ENCODE measurements around the gene CHD5. TPM values are rescaled to one million over a fixed set of nuclear protein-coding genes. Genes with fewer than 3 reads are reported as not detected.

The CHD5 gene
- total RNA-seq, 4 donors from 2014 or later, result 0.30 TPM; not detected in 3

DNA sequence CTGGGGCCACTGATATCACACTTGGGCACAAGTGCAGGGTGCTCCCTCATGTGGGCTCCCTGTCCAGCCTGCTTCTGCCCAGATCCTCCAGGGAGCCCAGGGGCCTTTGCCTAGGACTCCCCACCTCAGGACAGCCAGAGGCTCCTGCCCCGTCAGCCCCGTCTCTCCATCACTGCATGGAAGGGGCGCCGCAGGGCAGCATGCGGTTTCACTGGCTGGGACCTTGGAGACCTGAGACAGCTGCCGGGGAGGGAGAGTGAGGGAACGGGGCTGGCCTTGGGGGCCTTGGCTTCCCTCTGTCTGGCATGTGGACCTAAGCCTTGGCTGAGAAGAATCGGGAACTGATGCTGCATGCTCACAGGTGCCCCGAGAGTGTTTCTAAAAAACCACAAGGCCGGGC, 87.9 kb downstream of the CHD5 start:
- no peaks in the 10 kb centered on the region for H3K9me3 ChIP-seq
- TF ChIP-seq POLR2A (IDR thresholded peaks at IDR 0.05) (no peak), EP300 (IDR thresholded peaks at IDR 0.05) (no peak)
- TF ChIP-seq, protein P1, sequence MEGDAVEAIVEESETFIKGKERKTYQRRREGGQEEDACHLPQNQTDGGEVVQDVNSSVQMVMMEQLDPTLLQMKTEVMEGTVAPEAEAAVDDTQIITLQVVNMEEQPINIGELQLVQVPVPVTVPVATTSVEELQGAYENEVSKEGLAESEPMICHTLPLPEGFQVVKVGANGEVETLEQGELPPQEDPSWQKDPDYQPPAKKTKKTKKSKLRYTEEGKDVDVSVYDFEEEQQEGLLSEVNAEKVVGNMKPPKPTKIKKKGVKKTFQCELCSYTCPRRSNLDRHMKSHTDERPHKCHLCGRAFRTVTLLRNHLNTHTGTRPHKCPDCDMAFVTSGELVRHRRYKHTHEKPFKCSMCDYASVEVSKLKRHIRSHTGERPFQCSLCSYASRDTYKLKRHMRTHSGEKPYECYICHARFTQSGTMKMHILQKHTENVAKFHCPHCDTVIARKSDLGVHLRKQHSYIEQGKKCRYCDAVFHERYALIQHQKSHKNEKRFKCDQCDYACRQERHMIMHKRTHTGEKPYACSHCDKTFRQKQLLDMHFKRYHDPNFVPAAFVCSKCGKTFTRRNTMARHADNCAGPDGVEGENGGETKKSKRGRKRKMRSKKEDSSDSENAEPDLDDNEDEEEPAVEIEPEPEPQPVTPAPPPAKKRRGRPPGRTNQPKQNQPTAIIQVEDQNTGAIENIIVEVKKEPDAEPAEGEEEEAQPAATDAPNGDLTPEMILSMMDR (IDR thresholded peaks at IDR 0.05), result no peak
- no peak for DNase-seq (ENCODE audit: low spot score in 2 of 2)
- 80 to 88% methylated on average over 9 to 10 of the region's 10 CpGs for WGBS, 2 donors
- H3K27me3 ChIP-seq, result no peaks in the 10 kb centered on the region
- peaks cover 0 to 28% (median 0%) of the 10 kb centered on the region in 3 donors for H3K36me3 ChIP-seq
- H3K4me1 ChIP-seq, result no peaks in the 10 kb centered on the region
- no peak overlapping the region for H3K27ac ChIP-seq
- H3K4me3 ChIP-seq, result no peak overlapping the region

DNA sequence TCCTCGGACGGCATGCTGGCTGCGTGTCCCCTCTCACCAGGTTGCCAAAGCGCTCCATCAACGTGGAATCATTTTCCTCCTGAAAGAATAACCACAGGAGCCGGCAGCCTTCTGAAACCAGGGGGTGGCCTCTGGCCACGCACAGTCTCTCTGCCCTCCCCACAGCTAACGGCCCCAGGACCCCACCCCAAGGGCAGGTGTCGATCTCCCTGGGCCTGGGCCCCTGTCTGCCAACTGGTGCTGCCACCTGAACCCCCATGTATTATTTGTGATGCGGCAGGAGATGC, 88.4 kb downstream of the CHD5 start:
- Histone ChIP-seq H3K4me3 (no peak overlapping the region), H3K27me3 (no peaks in the 10 kb centered on the region), H3K9me3 (no peaks in the 10 kb centered on the region), H3K36me3 (peaks cover 0 to 24% (median 0%) of the 10 kb centered on the region in 3 donors), H3K4me1 (peaks cover 0 to 3% (median 0%) of the 10 kb centered on the region in 4 donors), H3K27ac (no peak overlapping the region)
- no peak for TF ChIP-seq POLR2A (IDR thresholded peaks at IDR 0.05)
- TF ChIP-seq EP300 (IDR thresholded peaks at IDR 0.05), result no peak
- TF ChIP-seq, protein P1 (IDR thresholded peaks at IDR 0.05), result no peak
- DNase-seq (ENCODE audit: low spot score in 2 of 2), result no peak
- WGBS, 2 donors, result 85 to 89% methylated on average over 8 to 10 of the region's 10 CpGs

DNA sequence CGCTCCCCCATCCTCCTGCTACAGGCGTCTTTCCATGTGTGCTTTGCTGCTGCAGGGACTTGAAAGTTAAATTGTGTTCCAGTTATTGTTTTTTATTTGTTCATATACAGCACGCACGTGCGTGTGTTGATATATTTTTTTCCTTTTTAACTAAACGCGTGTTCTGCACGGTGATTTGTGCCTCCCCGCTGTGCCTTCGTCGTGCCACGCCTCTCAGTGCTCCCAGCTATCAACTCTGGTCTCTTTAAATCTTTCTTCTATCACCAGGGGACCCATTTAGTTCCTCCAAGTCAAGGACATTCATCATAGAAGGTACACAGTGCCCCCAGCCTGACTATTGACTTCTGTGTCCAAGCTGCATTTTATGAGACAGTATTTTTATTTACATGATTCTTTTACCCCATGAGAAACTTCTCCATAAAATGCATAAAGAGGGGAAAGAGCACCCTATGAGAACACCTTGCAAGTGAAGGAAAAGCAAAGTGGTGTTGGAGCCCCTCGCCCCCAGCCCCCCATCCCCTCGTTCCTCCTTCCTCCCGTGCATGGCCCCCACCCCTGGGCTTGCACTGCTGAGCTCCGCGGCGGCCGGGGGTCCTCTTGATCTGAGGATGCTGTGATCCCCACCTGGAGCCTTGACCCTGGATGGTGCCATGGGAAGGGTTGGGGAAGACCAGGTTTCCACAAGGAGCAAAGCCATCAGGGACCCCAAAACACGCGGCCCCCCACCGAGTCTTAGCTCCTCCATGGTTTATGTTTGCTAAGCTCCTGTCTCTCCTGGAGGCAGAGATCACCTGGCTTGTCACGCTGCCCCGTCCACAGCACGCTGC, 88.9 kb downstream of the CHD5 start:
- WGBS, 2 donors, result 80 to 82% methylated on average over 25 of the region's 25 CpGs
- peaks cover 0 to 5% (median 0%) of the 10 kb centered on the region in 4 donors for H3K4me1 ChIP-seq
- no peak for DNase-seq (ENCODE audit: low spot score in 2 of 2)
- no peaks in the 10 kb centered on the region for H3K27me3 ChIP-seq
- no peaks in the 10 kb centered on the region for H3K9me3 ChIP-seq
- no peak overlapping the region for H3K27ac ChIP-seq
- peaks cover 0 to 21% (median 0%) of the 10 kb centered on the region in 3 donors for H3K36me3 ChIP-seq
- no peak overlapping the region for H3K4me3 ChIP-seq
- TF ChIP-seq, protein P1 (IDR thresholded peaks at IDR 0.05), result no peak
- no peak for TF ChIP-seq POLR2A (IDR thresholded peaks at IDR 0.05)
- TF ChIP-seq EP300 (IDR thresholded peaks at IDR 0.05), result no peak

DNA sequence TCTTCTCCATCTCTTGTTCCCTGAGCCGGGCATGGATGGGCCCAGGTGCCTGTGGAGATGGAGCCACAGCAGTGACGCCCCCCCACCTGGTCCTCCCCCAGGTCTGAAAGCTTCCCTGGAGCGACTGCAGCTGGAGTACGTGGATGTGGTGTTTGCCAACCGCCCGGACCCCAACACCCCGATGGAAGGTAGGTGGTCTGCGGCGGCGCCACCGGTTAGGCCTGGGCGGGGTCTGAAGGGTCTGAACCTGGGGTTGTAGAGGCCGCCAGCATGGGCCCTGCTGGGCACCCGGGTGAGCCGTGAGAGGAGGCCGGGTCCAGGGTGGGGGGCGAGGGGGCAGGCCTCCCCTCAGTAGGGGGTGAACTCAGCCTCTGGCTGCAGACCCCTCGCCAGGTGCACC, 89.8 kb downstream of the CHD5 start:
- no peak for DNase-seq (ENCODE audit: low spot score in 2 of 2)
- H3K9me3 ChIP-seq, result no peaks in the 10 kb centered on the region
- H3K4me3 ChIP-seq, result no peak overlapping the region
- TF ChIP-seq EP300 (IDR thresholded peaks at IDR 0.05) (no peak), POLR2A (IDR thresholded peaks at IDR 0.05) (no peak)
- TF ChIP-seq, protein P1 (IDR thresholded peaks at IDR 0.05), result no peak
- H3K27ac ChIP-seq, result no peak overlapping the region
- peaks cover 0 to 5% (median 0%) of the 10 kb centered on the region in 4 donors for H3K4me1 ChIP-seq
- H3K36me3 ChIP-seq, result peaks cover 0 to 16% (median 0%) of the 10 kb centered on the region in 3 donors
- H3K27me3 ChIP-seq, result no peaks in the 10 kb centered on the region
- 78 to 88% methylated on average over 9 to 18 of the region's 18 CpGs for WGBS, 2 donors

DNA sequence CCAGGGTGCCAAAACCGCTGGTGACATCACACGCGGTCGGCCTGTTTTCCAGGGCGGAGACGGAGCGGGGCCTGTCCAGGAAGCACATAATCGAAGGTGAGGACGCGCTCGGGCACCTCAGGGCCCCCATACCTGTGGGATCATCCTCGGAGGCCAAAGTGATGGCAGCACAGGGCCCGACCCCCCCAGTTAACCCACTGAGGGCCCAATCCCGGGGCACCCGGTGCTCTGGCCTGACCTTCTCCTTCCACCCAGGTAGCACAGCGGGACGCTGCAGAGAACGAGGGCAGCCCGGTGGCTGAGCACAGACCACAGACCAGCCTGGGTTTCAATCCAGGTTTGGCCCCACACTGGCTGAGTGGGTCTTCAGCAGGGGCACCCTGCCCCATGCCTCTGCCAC, 91.2 kb downstream of the CHD5 start:
- Histone ChIP-seq H3K36me3 (peaks cover 0 to 16% (median 0%) of the 10 kb centered on the region in 3 donors), H3K27me3 (no peaks in the 10 kb centered on the region), H3K4me1 (peaks cover 0 to 7% (median 0%) of the 10 kb centered on the region in 4 donors), H3K4me3 (no peak overlapping the region), H3K9me3 (no peaks in the 10 kb centered on the region), H3K27ac (no peak overlapping the region)
- 80 to 87% methylated on average over 15 to 16 of the region's 19 CpGs for WGBS, 2 donors
- TF ChIP-seq EP300 (IDR thresholded peaks at IDR 0.05), result no peak
- TF ChIP-seq, protein P1 (IDR thresholded peaks at IDR 0.05), result no peak
- no peak for TF ChIP-seq POLR2A (IDR thresholded peaks at IDR 0.05)
- no peak for DNase-seq (ENCODE audit: low spot score in 2 of 2)

Measured in tibial nerve (tissue), 4 donors.